PC-3 (cell line): ENCODE data around the gene MYB. TPM values are rescaled to one million over a fixed set of nuclear protein-coding genes. Genes with fewer than 3 reads are reported as not detected.

Experiments
- ATAC-seq: fragments of 200-7000 bp; cut with Tn5 transposase; 2 replicates; pipeline ENCODE4 v1.9.1; 2020; ENCODE audit warnings: mild to moderate bottlenecking, moderate library complexity
- BruUV-seq: library from RNA; stranded (reverse); fragments of 400-500 nt; replicated peaks from 2 replicates; lab custom pipeline; 2021; lab: Mats Ljungman, UMichigan
- CTCF ChIA-PET: fragments of 300-600 bp; sonication (Branson Sonifier 250); formaldehyde crosslinking; loops from one replicate; lab custom pipeline; 2022; ENCODE audit warnings: antibody characterized with exemption; lab: Charles Lee
- POLR2A ChIA-PET: fragments of 300-600 bp; sonication (Branson Sonifier 250); formaldehyde crosslinking; loops from one replicate; lab custom pipeline; 2022; ENCODE audit warnings: antibody characterized with exemption; ENCODE audit not compliant: unreplicated experiment; lab: Charles Lee
- DNase-seq: peaks from one replicate; pipeline ENCODE4 v3.0.0-alpha.2; 2015
- H2AFZ ChIP-seq: fragments of 300-600 bp; sonication (generic); 2 replicates; pipeline ENCODE4 v1.6.0; 2016; ENCODE audit warnings: antibody characterized with exemption, low read length
- H3F3A ChIP-seq: fragments of 300-600 bp; sonication (generic); one replicate; pipeline ENCODE4 v1.6.0; 2017; ENCODE audit warnings: antibody characterized with exemption, low read length, control low read depth, mild to moderate bottlenecking; ENCODE audit not compliant: unreplicated experiment
- H3K27ac ChIP-seq: fragments of 300-600 bp; sonication (generic); 2 replicates; pipeline ENCODE4 v1.5.1; 2016; ENCODE audit warnings: mild to moderate bottlenecking, low read length
- H3K27me3 ChIP-seq: fragments of 300-600 bp; sonication (generic); 2 replicates; pipeline ENCODE4 v1.6.1; 2016; ENCODE audit warnings: low read length, mixed read lengths
- H3K36me3 ChIP-seq: fragments of 300-600 bp; sonication (generic); 2 replicates; pipeline ENCODE4 v1.6.1; 2016; ENCODE audit warnings: low read depth, mixed run types, low read length, mixed read lengths
- H3K4me1 ChIP-seq: fragments of 300-600 bp; sonication (generic); 2 replicates; pipeline ENCODE4 v1.5.1; 2016; ENCODE audit warnings: low read length; ENCODE audit not compliant: insufficient read depth
- H3K4me2 ChIP-seq: fragments of 300-600 bp; sonication (generic); 2 replicates; pipeline ENCODE4 v1.6.0; 2016; ENCODE audit warnings: low read length
- H3K4me3 ChIP-seq: fragments of 300-600 bp; sonication (generic); 2 replicates; pipeline ENCODE4 v1.5.1; 2016; ENCODE audit warnings: mild to moderate bottlenecking, low read length, mixed read lengths
- H3K79me2 ChIP-seq: fragments of 300-600 bp; sonication (generic); 2 replicates; pipeline ENCODE4 v1.6.1; 2017; ENCODE audit warnings: low read length, mixed read lengths
- H3K9ac ChIP-seq: fragments of 300-600 bp; sonication (generic); 2 replicates; pipeline ENCODE4 v1.6.0; 2016; ENCODE audit warnings: mild to moderate bottlenecking, low read length
- H3K9me2 ChIP-seq: fragments of 300-600 bp; sonication (generic); replicated peaks from 2 replicates; pipeline ENCODE4 v1.6.1; 2016; ENCODE audit warnings: mixed run types, low read length, mixed read lengths
- H3K9me3 ChIP-seq: fragments of 300-600 bp; sonication (generic); 2 replicates; pipeline ENCODE4 v1.6.1; 2016; ENCODE audit warnings: low read length, mixed read lengths
- H4K20me1 ChIP-seq: fragments of 300-600 bp; sonication (generic); 2 replicates; pipeline ENCODE4 v1.6.1; 2016; ENCODE audit warnings: low read length, mixed read lengths
- CTCF ChIP-seq: fragments of 300-600 bp; sonication (generic); conservative IDR thresholded peaks from 2 replicates; pipeline ENCODE4 v1.5.1; 2017; ENCODE audit warnings: antibody characterized with exemption, low read depth, mild to moderate bottlenecking, low read length
- EZH2 ChIP-seq: fragments of 300-600 bp; sonication (generic); IDR thresholded peaks from one replicate; pipeline ENCODE4 v1.6.1; 2017; ENCODE audit warnings: antibody characterized with exemption, mild to moderate bottlenecking, low read length; ENCODE audit not compliant: unreplicated experiment
- EZH2phosphoT487 ChIP-seq: fragments of 300-600 bp; sonication (generic); IDR thresholded peaks from 2 replicates; pipeline ENCODE4 v1.6.1; 2018; ENCODE audit warnings: mild to moderate bottlenecking, antibody characterized with exemption, low read length, borderline replicate concordance
- intact Hi-C: fragments of 100-400 bp; cut with micrococcal nuclease; formaldehyde crosslinking; loops from 2 replicates; pipeline ENCODE4 v1.9.0; 2023
- total RNA-seq: library from RNA; depleted of rRNA; stranded (reverse); fragments of >200 nt; gene quantifications from 2 replicates; pipeline ENCODE4 v1.2.3, GENCODE V29; 2014

MYB gene
- total RNA-seq, 1 experiment from 2014 or later, result 4.4 TPM

- Histone ChIP-seq H3K9ac (no peak overlapping the region), H4K20me1 (no peaks in the 10 kb centered on the region), H3K4me2 (no peak overlapping the region), H3K27me3 (no peaks in the 10 kb centered on the region), H3K36me3 (no peaks in the 10 kb centered on the region), H3K27ac (no peak overlapping the region), H3K4me3 (no peak overlapping the region), H3K9me2 (no peaks in the 10 kb centered on the region), H3K9me3 (no peaks in the 10 kb centered on the region), H2AFZ (no peak overlapping the region), H3K79me2 (no peaks in the 10 kb centered on the region), H3F3A (no peaks in the 10 kb centered on the region), H3K4me1 (no peaks in the 10 kb centered on the region)
- POLR2A ChIA-PET, result no interaction called here
- no TSS peak for BruUV-seq
- DNase-seq (no peak), ATAC-seq (no peak)
- intact Hi-C loops, result no loop called here
- TF ChIP-seq EZH2phosphoT487, result no peak
- no peak for TF ChIP-seq CTCF
- no peak for TF ChIP-seq EZH2
- CTCF ChIA-PET, result no interaction called here
Measured at GRCh38 chr6:135233686-135234491, 52.8 kb downstream of the MYB start.

- Histone ChIP-seq H4K20me1 (no peaks in the 10 kb centered on the region), H3F3A (no peaks in the 10 kb centered on the region), H3K36me3 (no peaks in the 10 kb centered on the region), H3K9me3 (no peaks in the 10 kb centered on the region), H3K4me2 (no peak overlapping the region), H2AFZ (no peak overlapping the region), H3K9me2 (no peaks in the 10 kb centered on the region), H3K79me2 (no peaks in the 10 kb centered on the region), H3K27me3 (no peaks in the 10 kb centered on the region), H3K27ac (no peak overlapping the region), H3K9ac (no peak overlapping the region), H3K4me3 (no peak overlapping the region), H3K4me1 (no peaks in the 10 kb centered on the region)
- BruUV-seq, result no TSS peak
- ATAC-seq, result no peak
- intact Hi-C loops, result no loop called here
- ChIA-PET CTCF (no interaction called here), POLR2A (no interaction called here)
- DNase-seq, result no peak
- TF ChIP-seq CTCF (no peak), EZH2 (no peak), EZH2phosphoT487 (no peak)
Measured at GRCh38 chr6:135234492-135234780, 53.3 kb downstream of the MYB start.

GRCh38 chr6:135235716-135236115 lies 54.6 kb downstream of the MYB start:
- Histone ChIP-seq H3K79me2 (no peaks in the 10 kb centered on the region), H3K36me3 (no peaks in the 10 kb centered on the region), H3K9me2 (no peaks in the 10 kb centered on the region), H3K4me2 (no peak overlapping the region), H3K27ac (no peak overlapping the region), H3K9ac (no peak overlapping the region), H3K4me3 (no peak overlapping the region), H3F3A (no peaks in the 10 kb centered on the region), H3K4me1 (no peaks in the 10 kb centered on the region), H3K9me3 (no peaks in the 10 kb centered on the region), H2AFZ (no peak overlapping the region), H4K20me1 (no peaks in the 10 kb centered on the region), H3K27me3 (no peaks in the 10 kb centered on the region)
- TF ChIP-seq CTCF (no peak), EZH2phosphoT487 (no peak), EZH2 (no peak)
- no peak for DNase-seq
- CTCF ChIA-PET, result no interaction called here
- no peak for ATAC-seq
- intact Hi-C loops, result no loop called here
- POLR2A ChIA-PET, result no interaction called here
- BruUV-seq, result no TSS peak
